A549 (cell line): ENCODE results near the gene HSD3B7. TPM values are rescaled to one million over a fixed set of nuclear protein-coding genes. Genes with fewer than 3 reads are reported as not detected.

Source experiments
- ATAC-seq, 2 experiments: fragments of 200-7000 bp in 1 of 2; fragments of >200 bp in 1 of 2; cut with Nextera tagmentation in 1 of 2; cut with Tn5 transposase in 1 of 2; 3 replicates each; pipeline versions ENCODE4 v1.8.0 to v1.9.1; 2018 to 2020; ENCODE audit warnings: mild to moderate bottlenecking in 1 of 2, moderate library complexity in 1 of 2
- CTCF ChIA-PET: fragments of 300-600 bp; sonication (Branson Sonifier 250); formaldehyde crosslinking; extraction: SDS; loops from one replicate; lab custom pipeline; 2021; ENCODE audit warnings: antibody characterized with exemption, inconsistent platforms; lab: Yijun Ruan, JAX
- POLR2A ChIA-PET: fragments of 350-600 bp; formaldehyde crosslinking; extraction: SDS; loops from one replicate; lab custom pipeline; 2021; ENCODE audit warnings: antibody characterized with exemption, inconsistent platforms; lab: Yijun Ruan, JAX
- DNase-seq, 2 experiments: peaks; one replicate each; pipeline versions ENCODE4 v3.0.0 to v3.0.0-alpha.2; 2011 to 2016; ENCODE audit warnings: low read depth in 1 of 2, low spot score in 1 of 2
- FAIRE-seq: peaks from 2 replicates; lab custom pipeline; 2011; peaks lifted over from hg19 to GRCh38; lab: Jason Lieb, UNC
- H3K27ac ChIP-seq, 2 experiments: fragments of >200 bp; sonication (Bioruptor Twin); formaldehyde crosslinking; 3 replicates each; pipeline ENCODE4 v1.5.1; 2016 to 2017
- H3K4me1 ChIP-seq: fragments of >200 bp; sonication (Bioruptor Twin); formaldehyde crosslinking; 3 replicates; pipeline ENCODE4 v1.6.1; 2016
- H3K4me2 ChIP-seq: fragments of >200 bp; sonication (Bioruptor Twin); formaldehyde crosslinking; 3 replicates; pipeline ENCODE4 v1.6.1; 2016
- H3K4me3 ChIP-seq: fragments of >200 bp; sonication (Bioruptor Twin); formaldehyde crosslinking; 3 replicates; pipeline ENCODE4 v1.5.1; 2016
- H3K9me3 ChIP-seq: fragments of >200 bp; sonication (Bioruptor Twin); formaldehyde crosslinking; 3 replicates; pipeline ENCODE4 v1.6.1; 2016
- CBX2 ChIP-seq: fragments of 200-600 bp; sonication (generic); IDR thresholded peaks from 2 replicates; pipeline ENCODE4 v1.6.1; 2016; ENCODE audit warnings: low read depth, mild to moderate bottlenecking, borderline replicate concordance
- CBX8 ChIP-seq: fragments of 200-600 bp; sonication (generic); IDR thresholded peaks from 2 replicates; pipeline ENCODE4 v1.6.1; 2016
- CHD2 ChIP-seq: fragments of 150-350 bp; IDR thresholded peaks from 2 replicates; pipeline ENCODE4 v1.6.1; 2014; ENCODE audit warnings: low read length; ENCODE audit not compliant: partially characterized antibody
- CHD4 ChIP-seq: fragments of 200-600 bp; sonication (generic); IDR thresholded peaks from 2 replicates; pipeline ENCODE4 v1.6.1; 2016; ENCODE audit warnings: antibody characterized with exemption, mild to moderate bottlenecking, borderline replicate concordance
- E2F6 ChIP-seq: IDR thresholded peaks from 2 replicates; pipeline ENCODE4 v1.6.1; 2012; ENCODE audit warnings: low read depth, borderline replicate concordance
- ELK1 ChIP-seq: fragments of 150-350 bp; IDR thresholded peaks from 2 replicates; pipeline ENCODE4 v1.6.1; 2014; ENCODE audit warnings: low read depth, mild to moderate bottlenecking, low read length
- EP300 ChIP-seq, 2 experiments: fragments of >200 bp; sonication (Bioruptor Twin); formaldehyde crosslinking; IDR thresholded peaks; 2 replicates in 1 of 2; 3 replicates in 1 of 2; pipeline ENCODE4 v1.6.1; 2016 to 2017
- HDAC2 ChIP-seq: fragments of 200-600 bp; sonication (generic); IDR thresholded peaks from 2 replicates; pipeline ENCODE4 v1.6.1; 2016
- HEYL ChIP-seq: fragments of 250-450 bp; sonication (Bioruptor Pico); IDR thresholded peaks from 2 replicates; pipeline ENCODE4 v1.8.0; 2021; ENCODE audit warnings: mild to moderate bottlenecking, moderate library complexity
- HMGXB4 ChIP-seq: fragments of 250-450 bp; sonication (Bioruptor Pico); IDR thresholded peaks from 2 replicates; pipeline ENCODE4 v1.5.0; 2021; ENCODE audit warnings: mild to moderate bottlenecking, moderate library complexity, borderline replicate concordance
- HOXB5 ChIP-seq: fragments of 250-450 bp; sonication (Bioruptor Pico); IDR thresholded peaks from 2 replicates; pipeline ENCODE4 v1.5.0; 2020; ENCODE audit warnings: mild to moderate bottlenecking, moderate library complexity
- JUN ChIP-seq, 2 experiments: fragments of >200 bp; sonication (Bioruptor Twin); formaldehyde crosslinking; IDR thresholded peaks; 2 replicates in 1 of 2; 3 replicates in 1 of 2; pipeline ENCODE4 v1.6.1; 2016 to 2017
- JUNB ChIP-seq: fragments of >200 bp; sonication (Bioruptor Twin); formaldehyde crosslinking; IDR thresholded peaks from 2 replicates; pipeline ENCODE4 v1.6.1; 2016
- KDM1A ChIP-seq: fragments of 200-600 bp; sonication (generic); IDR thresholded peaks from 2 replicates; pipeline ENCODE4 v1.6.1; 2016; ENCODE audit warnings: low read depth, mild to moderate bottlenecking
- KDM5A ChIP-seq: fragments of 200-600 bp; sonication (generic); IDR thresholded peaks from 2 replicates; pipeline ENCODE4 v1.6.1; 2016; ENCODE audit warnings: antibody characterized with exemption, mild to moderate bottlenecking
- MYC ChIP-seq: IDR thresholded peaks from 2 replicates; pipeline ENCODE4 v1.6.1; 2012; ENCODE audit warnings: mild to moderate bottlenecking, inconsistent platforms, low read length, improper control_type of control experiment, borderline replicate concordance
- RAD21 ChIP-seq, 2 experiments: fragments of >200 bp in 1 of 2; sonication (Bioruptor Twin) in 1 of 2; formaldehyde crosslinking in 1 of 2; IDR thresholded peaks in 1 of 2; conservative IDR thresholded peaks in 1 of 2; 2 replicates in 1 of 2; 3 replicates in 1 of 2; pipeline ENCODE4 v1.6.1; 2012 to 2018; ENCODE audit warnings: inconsistent platforms in 1 of 2
- RARB ChIP-seq: fragments of 250-450 bp; sonication (Bioruptor Pico); IDR thresholded peaks from 2 replicates; pipeline ENCODE4 v1.8.0; 2021; ENCODE audit warnings: mild to moderate bottlenecking, moderate library complexity
- RFX5 ChIP-seq: fragments of 450-650 bp; IDR thresholded peaks from 2 replicates; pipeline ENCODE4 v1.7.1; 2014; ENCODE audit warnings: antibody characterized with exemption, mild to moderate bottlenecking, moderate library complexity
- SMC3 ChIP-seq: fragments of >200 bp; sonication (Bioruptor Twin); formaldehyde crosslinking; IDR thresholded peaks from 3 replicates; pipeline ENCODE4 v1.6.1; 2018; ENCODE audit warnings: inconsistent platforms
- SREBF2 ChIP-seq: fragments of 450-650 bp; IDR thresholded peaks from 2 replicates; pipeline ENCODE4 v1.6.1; 2014; ENCODE audit warnings: mild to moderate bottlenecking, moderate library complexity
- TFCP2L1 ChIP-seq: fragments of 250-450 bp; sonication (Bioruptor Pico); IDR thresholded peaks from 2 replicates; pipeline ENCODE4 v1.5.0; 2021; ENCODE audit warnings: mild to moderate bottlenecking
- USF2 ChIP-seq: fragments of 450-650 bp; IDR thresholded peaks from 2 replicates; pipeline ENCODE4 v1.6.1; 2014; ENCODE audit warnings: antibody characterized with exemption
- ZFP36 ChIP-seq: fragments of 450-650 bp; IDR thresholded peaks from 2 replicates; pipeline ENCODE4 v1.6.1; 2014; ENCODE audit warnings: borderline replicate concordance; ENCODE audit not compliant: partially characterized antibody
- ZNF302 ChIP-seq: fragments of 250-450 bp; sonication (Bioruptor Pico); IDR thresholded peaks from 2 replicates; pipeline ENCODE4 v1.9.0; 2021; ENCODE audit warnings: inconsistent platforms, mild to moderate bottlenecking, moderate library complexity
- WGBS: methylation state at CpG from one replicate; pipeline ENCODE4 v1.1.6; 2017; ENCODE audit errors: missing lambda C conversion rate; 5-methylcytosine and 5-hydroxymethylcytosine counted together
- polyA plus RNA-seq, 4 experiments: library from polyadenylated mRNA; depleted of rRNA in 3 of 4; stranded (reverse); fragments of >200 nt; fragmentation: RNase III in 1 of 4; extraction: RNeasy Plus Mini Kit Qiagen cat#74134 plus additional on column Dnase treatment in 1 of 4; gene quantifications; 2 replicates in 3 of 4; 3 replicates in 1 of 4; pipeline ENCODE4 v1.2.3, GENCODE V29; 2011 to 2017

The HSD3B7 gene
- polyA plus RNA-seq, 2 of the 4 experiments (the other 2 are of a cell fraction), result 10.5 to 19.7 TPM

- TF ChIP-seq KDM1A (no peak), ZNF302 (no peak)
- TF ChIP-seq, all 56 proteins: peak for 0
- no peaks in the 10 kb centered on the region for H3K9me3 ChIP-seq
- POLR2A ChIA-PET, result interaction anchor here (1.5 kb wide), 1 partner anchor 114 kb away, joined by 3 read pairs; no protein-coding TSS in a partner anchor
- 0 out of 6 replicates have a peak overlapping the region, but pooled peaks of 1 of the 2 experiments have one; percentile 15 for H3K27ac ChIP-seq
- H3K4me2 ChIP-seq, result no peak overlapping the region
- peaks cover 18% of the 10 kb centered on the region for H3K4me1 ChIP-seq
- FAIRE-seq, result no peak
- WGBS, result 78% methylated on average over 6 of the region's 6 CpGs
- DNase-seq, result no peak
- ATAC-seq, result no peak
- CTCF ChIA-PET, result interaction anchor here (0.7 to 3.7 kb wide), 4 partner anchors 12 to 184 kb away, joined by 3 to 15 read pairs (median 4); partner anchors contain the start of gene HSD3B7
- no peak overlapping the region for H3K4me3 ChIP-seq
Observed at GRCh38 chr16:31003744-31004143, 18.7 kb downstream of the HSD3B7 start.

- no peak for FAIRE-seq
- CTCF ChIA-PET, result interaction anchor here (0.7 to 3.7 kb wide), 3 partner anchors 19 to 183 kb away, joined by 3 to 15 read pairs (median 4); partner anchors contain the start of gene HSD3B7
- Histone ChIP-seq H3K4me2 (no peak overlapping the region), H3K4me3 (no peak overlapping the region), H3K9me3 (no peaks in the 10 kb centered on the region), H3K4me1 (peaks cover 9% of the 10 kb centered on the region; the same call in 2 of the 3 replicates), H3K27ac (no peak overlapping the region)
- no peak for ATAC-seq
- no peak for DNase-seq
- POLR2A ChIA-PET, result interaction anchor here (1.5 kb wide), 1 partner anchor 113 kb away, joined by 3 read pairs; no protein-coding TSS in a partner anchor
- 47% methylated on average over 2 of the region's 2 CpGs for WGBS
- TF ChIP-seq KDM5A, result no peak
- TF ChIP-seq JUN (IDR thresholded peaks at IDR 0.05), result no peak
- no peak for TF ChIP-seq CBX2
- no peak for TF ChIP-seq CHD4
- TF ChIP-seq ZFP36, result peak; percentile 32
- no peak for TF ChIP-seq SMC3
- no peak for TF ChIP-seq E2F6
- TF ChIP-seq HDAC2, result no peak
Observed at GRCh38 chr16:31004658-31005057, 19.7 kb downstream of the HSD3B7 start.

GRCh38 chr16:31005350-31006085, 20.5 kb downstream of the HSD3B7 start:
- 71% methylated on average over 16 of the region's 16 CpGs for WGBS
- no peak overlapping the region for H3K4me2 ChIP-seq
- DNase-seq (no peak), FAIRE-seq (no peak)
- H3K4me1 ChIP-seq, result peaks cover 5% of the 10 kb centered on the region; the same call in 1 of the 3 replicates
- no peaks in the 10 kb centered on the region for H3K9me3 ChIP-seq
- no peak overlapping the region for H3K4me3 ChIP-seq
- POLR2A ChIA-PET, result interaction anchor here (0.6 kb wide), 1 partner anchor 51 kb away, joined by 3 read pairs; no protein-coding TSS in a partner anchor
- TF ChIP-seq CBX8, result no peak
- no peak for TF ChIP-seq RFX5
- TF ChIP-seq ZFP36, result peak; percentile 5
- TF ChIP-seq TFCP2L1, result no peak
- no peak for TF ChIP-seq HMGXB4 (CRISPR knock-in tag)
- no peak for TF ChIP-seq RAD21 (conservative IDR thresholded peaks at IDR 0.05 in 1 of 2, IDR thresholded peaks at IDR 0.05 in 1 of 2)
- TF ChIP-seq, all 56 proteins: peak for 1
- CTCF ChIA-PET, result interaction anchor here (1.1 to 3.7 kb wide), 2 partner anchors 20 to 23 kb away, joined by 5 to 15 read pairs; partner anchors contain the start of gene HSD3B7
- ATAC-seq, result no peak
- no peak overlapping the region; a peak in 1 of 6 replicates for H3K27ac ChIP-seq

GRCh38 chr16:31006086-31006385, 21.0 kb downstream of the HSD3B7 start:
- DNase-seq (no peak), ATAC-seq (peak in 1 of 2 experiments; percentile 32; a peak in 3 of 6 replicates), FAIRE-seq (no peak)
- Histone ChIP-seq H3K4me3 (no peak overlapping the region), H3K4me2 (no peak overlapping the region), H3K4me1 (peaks cover 5% of the 10 kb centered on the region; the same call in 1 of the 3 replicates), H3K27ac (peak overlapping the region in 1 of 2 experiments; percentile 18; a peak in 1 of 6 replicates), H3K9me3 (no peaks in the 10 kb centered on the region)
- CTCF ChIA-PET, result interaction anchor here (1.1 kb wide), 1 partner anchor 22 kb away, joined by 5 read pairs; no protein-coding TSS in a partner anchor
- WGBS, result 78% methylated on average over 7 of the region's 7 CpGs
- POLR2A ChIA-PET, result interaction anchor here (0.6 kb wide), 1 partner anchor 52 kb away, joined by 3 read pairs; no protein-coding TSS in a partner anchor
- TF ChIP-seq HOXB5 (no peak), SREBF2 (no peak), ELK1 (no peak), CHD2 (no peak), USF2 (no peak), CBX2 (no peak), JUNB (no peak), MYC (no peak), RARB (CRISPR knock-in tag) (no peak), HEYL (no peak), SMC3 (no peak), HDAC2 (no peak), CBX8 (no peak), EP300 (IDR thresholded peaks at IDR 0.05) (no peak), KDM5A (no peak)
